ENCODE measurements around the gene ATP6AP1. TPM values are rescaled to one million over a fixed set of nuclear protein-coding genes. Genes with fewer than 3 reads are reported as not detected.
A peak's percentile ranks its signal among the peaks of the same experiment; 100 is the strongest.

Gene ATP6AP1
- total and polyA plus RNA-seq, 2 of the 13 experiments (the other 11 are each of a cell fraction or from before 2014, with no cell fraction given) = 56.7 to 110 TPM

DNA sequence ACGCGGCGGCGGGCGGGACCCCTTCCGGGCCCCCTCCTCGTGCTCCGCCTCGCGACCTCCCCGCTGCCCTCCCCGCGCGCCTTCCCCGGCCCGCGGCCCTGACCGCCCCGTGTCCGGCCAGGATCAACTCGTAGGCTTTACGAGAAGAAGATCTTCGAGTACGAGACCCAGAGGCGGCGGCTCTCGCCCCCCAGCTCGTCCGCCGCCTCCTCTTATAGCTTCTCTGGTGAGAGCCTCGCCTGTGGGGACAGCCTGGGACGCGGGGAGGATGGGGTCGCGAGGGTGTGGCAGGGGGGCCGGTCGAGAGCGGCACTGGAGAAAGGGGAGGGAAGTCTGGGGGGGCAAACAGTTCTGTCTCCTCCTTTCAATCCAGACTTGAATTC lies 48.9 kb upstream of the ATP6AP1 start:
- H3K79me2 ChIP-seq (ENCODE audit: insufficient read depth, low read length) = peaks cover 8% of the 10 kb centered on the region
- CTCF ChIA-PET (ENCODE audit: low intra/inter-chr PET ratio, low total read pairs) = no interaction called here
- no peak overlapping the region for H2AFZ ChIP-seq (ENCODE audit: low read length)
- FAIRE-seq (no peak), DNase-seq (ENCODE audit: low spot score) (no peak), ATAC-seq (no peak)
- H3K27me3 ChIP-seq (ENCODE audit: control insufficient read depth in 1 of 2, insufficient read depth in 2 of 2, low read length in 2 of 2) = no peaks in the 10 kb centered on the region
- H3K4me1 ChIP-seq (ENCODE audit: insufficient read depth, low read length) = peaks cover 37% of the 10 kb centered on the region
- in situ Hi-C loops (cut with HindIII; ENCODE audit: extremely low pct_ligation_motif_present, low pct_unique_long_range_greater_than_20kb) = no loop called here
- H3K36me3 ChIP-seq (replicated peaks in 1 of 2; ENCODE audit: control insufficient read depth in 1 of 2, insufficient read depth in 2 of 2, low read length in 2 of 2) = no peaks in the 10 kb centered on the region
- intact Hi-C loops (cut with micrococcal nuclease; ENCODE audit: unreplicated experiment) = no loop called here
- no TSS peak for BruUV-seq (replicated peaks)
- H3K4me3 ChIP-seq (replicated peaks in 1 of 3; ENCODE audit: insufficient read depth in 1 of 3, low read depth in 2 of 3, low read length in 3 of 3) = peak overlapping the region; percentile 72 to 86 (median 76)
- H3K27ac ChIP-seq (ENCODE audit: extremely low read length, insufficient read depth, low read length) = peak overlapping the region; percentile 77
- H3K9ac ChIP-seq (ENCODE audit: insufficient read depth, low read depth, low read length) = peak overlapping the region; percentile 94
- H4K20me1 ChIP-seq (ENCODE audit: insufficient read depth, low read length) = no peaks in the 10 kb centered on the region
- peak overlapping the region; percentile 83 for H3K4me2 ChIP-seq (ENCODE audit: low read depth, low read length)
- no CpG with 5 or more reads among the region's 38 CpGs for WGBS (ENCODE audit: low lambda C conversion rate)
- POLR2A ChIA-PET = interaction anchor here (1.0 to 1.3 kb wide), 5 partner anchors 9 to 162 kb away, joined by 3 to 11 read pairs (median 4); partner anchors contain the start of gene RPL10
- H3K9me3 ChIP-seq (ENCODE audit: low read length) = no peaks in the 10 kb centered on the region
- TF ChIP-seq AGO2 (optimal IDR thresholded peaks at IDR 0.05; ENCODE audit: low read depth, low read length) = peak; percentile 17
- TF ChIP-seq ZNF383 (CRISPR knock-in tag; IDR thresholded peaks at IDR 0.05; ENCODE audit: borderline replicate concordance) = no peak
- no peak for TF ChIP-seq NONO (IDR thresholded peaks at IDR 0.05)
- TF ChIP-seq NONO (CRISPR knock-in tag; conservative IDR thresholded peaks at IDR 0.05) = peak; percentile 6; the same call in 1 of the 2 replicates
- TF ChIP-seq ZNF768 (CRISPR knock-in tag; IDR thresholded peaks at IDR 0.05) = 0 out of 2 replicates have a peak, but pooled peaks have one; percentile 5
- TF ChIP-seq ATRX (CRISPR knock-in tag; IDR thresholded peaks at IDR 0.05; ENCODE audit: borderline replicate concordance) = no peak
- TF ChIP-seq, protein P1, sequence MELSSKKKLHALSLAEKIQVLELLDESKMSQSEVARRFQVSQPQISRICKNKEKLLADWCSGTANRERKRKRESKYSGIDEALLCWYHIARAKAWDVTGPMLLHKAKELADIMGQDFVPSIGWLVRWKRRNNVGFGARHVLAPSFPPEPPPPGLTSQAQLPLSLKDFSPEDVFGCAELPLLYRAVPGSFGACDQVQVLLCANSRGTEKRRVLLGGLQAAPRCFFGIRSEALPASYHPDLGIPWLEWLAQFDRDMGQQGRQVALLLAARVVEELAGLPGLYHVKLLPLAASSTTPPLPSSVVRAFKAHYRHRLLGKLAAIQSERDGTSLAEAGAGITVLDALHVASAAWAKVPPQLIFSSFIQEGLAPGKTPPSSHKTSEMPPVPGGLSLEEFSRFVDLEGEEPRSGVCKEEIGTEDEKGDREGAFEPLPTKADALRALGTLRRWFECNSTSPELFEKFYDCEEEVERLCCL (CRISPR knock-in tag; IDR thresholded peaks at IDR 0.05; ENCODE audit: borderline replicate concordance) = no peak
- no peak for TF ChIP-seq REPIN1 (CRISPR knock-in tag; IDR thresholded peaks at IDR 0.05; ENCODE audit: borderline replicate concordance, low read depth)
- TF ChIP-seq ZBTB7B (CRISPR knock-in tag; IDR thresholded peaks at IDR 0.05) = no peak
- TF ChIP-seq, protein P2, sequence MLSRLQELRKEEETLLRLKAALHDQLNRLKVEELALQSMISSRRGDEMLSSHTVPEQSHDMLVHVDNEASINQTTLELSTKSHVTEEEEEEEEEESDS (CRISPR knock-in tag; IDR thresholded peaks at IDR 0.05; ENCODE audit: borderline replicate concordance) = no peak
- no peak for TF ChIP-seq ZBTB1 (CRISPR knock-in tag; IDR thresholded peaks at IDR 0.05; ENCODE audit: borderline replicate concordance)
- TF ChIP-seq, protein P3, sequence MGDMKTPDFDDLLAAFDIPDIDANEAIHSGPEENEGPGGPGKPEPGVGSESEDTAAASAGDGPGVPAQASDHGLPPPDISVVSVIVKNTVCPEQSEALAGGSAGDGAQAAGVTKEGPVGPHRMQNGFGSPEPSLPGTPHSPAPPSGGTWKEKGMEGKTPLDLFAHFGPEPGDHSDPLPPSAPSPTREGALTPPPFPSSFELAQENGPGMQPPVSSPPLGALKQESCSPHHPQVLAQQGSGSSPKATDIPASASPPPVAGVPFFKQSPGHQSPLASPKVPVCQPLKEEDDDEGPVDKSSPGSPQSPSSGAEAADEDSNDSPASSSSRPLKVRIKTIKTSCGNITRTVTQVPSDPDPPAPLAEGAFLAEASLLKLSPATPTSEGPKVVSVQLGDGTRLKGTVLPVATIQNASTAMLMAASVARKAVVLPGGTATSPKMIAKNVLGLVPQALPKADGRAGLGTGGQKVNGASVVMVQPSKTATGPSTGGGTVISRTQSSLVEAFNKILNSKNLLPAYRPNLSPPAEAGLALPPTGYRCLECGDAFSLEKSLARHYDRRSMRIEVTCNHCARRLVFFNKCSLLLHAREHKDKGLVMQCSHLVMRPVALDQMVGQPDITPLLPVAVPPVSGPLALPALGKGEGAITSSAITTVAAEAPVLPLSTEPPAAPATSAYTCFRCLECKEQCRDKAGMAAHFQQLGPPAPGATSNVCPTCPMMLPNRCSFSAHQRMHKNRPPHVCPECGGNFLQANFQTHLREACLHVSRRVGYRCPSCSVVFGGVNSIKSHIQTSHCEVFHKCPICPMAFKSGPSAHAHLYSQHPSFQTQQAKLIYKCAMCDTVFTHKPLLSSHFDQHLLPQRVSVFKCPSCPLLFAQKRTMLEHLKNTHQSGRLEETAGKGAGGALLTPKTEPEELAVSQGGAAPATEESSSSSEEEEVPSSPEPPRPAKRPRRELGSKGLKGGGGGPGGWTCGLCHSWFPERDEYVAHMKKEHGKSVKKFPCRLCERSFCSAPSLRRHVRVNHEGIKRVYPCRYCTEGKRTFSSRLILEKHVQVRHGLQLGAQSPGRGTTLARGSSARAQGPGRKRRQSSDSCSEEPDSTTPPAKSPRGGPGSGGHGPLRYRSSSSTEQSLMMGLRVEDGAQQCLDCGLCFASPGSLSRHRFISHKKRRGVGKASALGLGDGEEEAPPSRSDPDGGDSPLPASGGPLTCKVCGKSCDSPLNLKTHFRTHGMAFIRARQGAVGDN (CRISPR knock-in tag; IDR thresholded peaks at IDR 0.05) = peak; percentile 12; the same call in 1 of the 2 replicates
- no peak for TF ChIP-seq FOXC1 (CRISPR knock-in tag; IDR thresholded peaks at IDR 0.05; ENCODE audit: borderline replicate concordance)
- TF ChIP-seq ZBTB38 (CRISPR knock-in tag; IDR thresholded peaks at IDR 0.05) = 0 out of 2 replicates have a peak, but pooled peaks have one; percentile 1
- 0 out of 2 replicates have a peak, but pooled peaks have one; percentile 28 for TF ChIP-seq ZNF558 (CRISPR knock-in tag; IDR thresholded peaks at IDR 0.05; ENCODE audit: borderline replicate concordance)
- TF ChIP-seq HDAC1 (CRISPR knock-in tag; IDR thresholded peaks at IDR 0.05) = peak; percentile 11; the same call in 1 of the 2 replicates
- no peak for TF ChIP-seq BRD4 (CRISPR knock-in tag; IDR thresholded peaks at IDR 0.05)
- no peak for TF ChIP-seq SP1 (IDR thresholded peaks at IDR 0.05)
- no peak for TF ChIP-seq SP1 (CRISPR knock-in tag; IDR thresholded peaks at IDR 0.05)
- no peak for TF ChIP-seq SMAD9 (CRISPR knock-in tag; IDR thresholded peaks at IDR 0.05)
- TF ChIP-seq KLF15 (CRISPR knock-in tag; IDR thresholded peaks at IDR 0.05; ENCODE audit: borderline replicate concordance) = no peak
- TF ChIP-seq RAD21 (CRISPR knock-in tag; IDR thresholded peaks at IDR 0.05) = no peak
